ENCODE measurements around the gene CTNNA3.

GRCh38 chr10:66215920-66216319, 1480.1 kb downstream of the CTNNA3 start:
- no peak for TF ChIP-seq CTCF (IDR thresholded peaks at IDR 0.05; ENCODE audit: insufficient read depth, low read length, poor library complexity, severe bottlenecking)
- no peak for TF ChIP-seq EZH2phosphoT487 (conservative IDR thresholded peaks at IDR 0.05; ENCODE audit: low read length)
